GM20000 (cell line): ENCODE results near the gene BCL2L13.

ENCODE experiments used
- DNase-seq: peaks from one replicate; pipeline ENCODE4 v3.0.0; 2012; ENCODE audit warnings: low spot score
- TF ChIP-seq, protein P1 (sequence below): IDR thresholded peaks from 2 replicates; pipeline ENCODE4 v1.5.1; 2012; ENCODE audit warnings: mild to moderate bottlenecking, control low read depth; ENCODE audit errors: extremely low read depth, missing control alignments

The BCL2L13 gene

GRCh38 chr22:17778412-17778976 is 139.9 kb downstream of the BCL2L13 start:
- TF ChIP-seq, protein P1, sequence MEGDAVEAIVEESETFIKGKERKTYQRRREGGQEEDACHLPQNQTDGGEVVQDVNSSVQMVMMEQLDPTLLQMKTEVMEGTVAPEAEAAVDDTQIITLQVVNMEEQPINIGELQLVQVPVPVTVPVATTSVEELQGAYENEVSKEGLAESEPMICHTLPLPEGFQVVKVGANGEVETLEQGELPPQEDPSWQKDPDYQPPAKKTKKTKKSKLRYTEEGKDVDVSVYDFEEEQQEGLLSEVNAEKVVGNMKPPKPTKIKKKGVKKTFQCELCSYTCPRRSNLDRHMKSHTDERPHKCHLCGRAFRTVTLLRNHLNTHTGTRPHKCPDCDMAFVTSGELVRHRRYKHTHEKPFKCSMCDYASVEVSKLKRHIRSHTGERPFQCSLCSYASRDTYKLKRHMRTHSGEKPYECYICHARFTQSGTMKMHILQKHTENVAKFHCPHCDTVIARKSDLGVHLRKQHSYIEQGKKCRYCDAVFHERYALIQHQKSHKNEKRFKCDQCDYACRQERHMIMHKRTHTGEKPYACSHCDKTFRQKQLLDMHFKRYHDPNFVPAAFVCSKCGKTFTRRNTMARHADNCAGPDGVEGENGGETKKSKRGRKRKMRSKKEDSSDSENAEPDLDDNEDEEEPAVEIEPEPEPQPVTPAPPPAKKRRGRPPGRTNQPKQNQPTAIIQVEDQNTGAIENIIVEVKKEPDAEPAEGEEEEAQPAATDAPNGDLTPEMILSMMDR = no peak
- no peak for DNase-seq

DNA sequence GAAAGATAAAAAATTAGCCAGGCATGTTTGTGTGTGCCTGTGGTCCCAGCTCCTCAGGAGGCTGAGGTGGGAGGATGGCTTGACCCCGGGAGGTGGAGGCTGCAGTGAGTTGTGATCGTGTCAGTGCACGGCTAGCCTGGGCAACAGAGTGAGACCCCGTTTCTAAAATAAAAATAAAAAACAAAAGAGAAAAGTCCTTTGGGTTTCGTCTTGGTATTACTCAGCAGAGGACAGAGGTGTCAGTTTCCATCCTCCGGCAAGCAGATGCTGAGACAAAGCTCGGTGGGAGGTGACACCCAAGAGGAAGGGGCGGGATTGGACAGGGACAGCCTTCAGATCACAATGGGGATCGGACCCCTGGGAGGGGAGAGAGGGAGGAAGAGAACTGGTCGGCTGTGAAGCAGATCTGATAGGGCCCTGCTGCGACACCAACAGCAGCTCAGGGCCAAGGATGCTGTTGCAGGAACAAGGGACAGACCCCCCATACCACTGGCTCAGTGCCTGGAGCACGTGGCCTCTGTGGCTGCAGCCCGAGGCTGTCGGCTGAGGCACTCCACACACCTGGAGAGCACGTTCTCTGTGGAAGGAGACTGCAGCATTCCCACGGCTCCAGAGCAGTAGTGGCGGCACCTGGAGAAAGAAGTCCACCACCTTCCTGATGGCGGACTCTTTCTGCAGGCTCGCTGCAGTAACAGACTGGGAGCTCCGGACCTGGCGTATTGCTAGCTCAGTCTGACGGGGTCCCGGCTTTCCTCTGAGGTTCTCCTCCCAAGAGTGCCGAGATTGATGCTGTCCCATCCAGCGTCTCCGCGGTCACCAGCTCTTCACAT is 140.9 kb downstream of the BCL2L13 start:
- peak; percentile 85 for DNase-seq
- TF ChIP-seq, protein P1 = no peak

DNA sequence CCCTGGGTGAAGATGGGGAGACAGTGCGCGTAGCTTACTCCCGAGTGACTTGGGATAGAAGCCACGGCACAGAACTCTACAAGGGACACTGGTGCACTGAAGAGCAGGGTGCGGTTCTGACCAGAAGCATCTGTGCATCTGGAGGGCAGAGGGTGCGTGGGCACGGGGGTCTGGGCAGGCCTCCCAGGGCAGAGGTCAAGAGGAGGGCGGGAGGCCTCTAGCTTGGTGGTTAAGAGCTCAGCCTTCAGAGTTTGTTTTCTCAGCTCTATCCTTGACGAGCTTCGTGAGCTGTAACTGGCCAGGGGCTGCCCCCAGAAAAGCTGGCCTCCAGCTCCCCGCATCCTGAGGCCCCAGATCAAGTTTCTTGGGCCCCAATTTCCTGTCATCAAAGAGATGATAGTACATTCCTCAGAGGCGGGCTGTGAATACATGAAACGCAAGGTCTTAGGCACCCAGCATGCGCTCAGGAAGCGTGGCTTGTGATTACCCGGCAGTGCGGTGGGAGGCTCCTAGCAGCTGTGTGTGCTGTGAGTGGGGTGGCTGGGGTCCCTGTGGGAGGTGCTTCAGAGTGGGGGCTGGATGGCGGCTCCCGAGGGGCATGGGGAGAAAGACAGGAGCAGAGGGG is 141.7 kb downstream of the BCL2L13 start:
- TF ChIP-seq, protein P1 = no peak
- no peak for DNase-seq
